Small intestine (tissue), 7 donors: Measurements from ENCODE around the gene PDGFD. TPM values are rescaled to one million over a fixed set of nuclear protein-coding genes. Genes with fewer than 3 reads are reported as not detected.

Source experiments
- DNase-seq, 2 donors: peaks; one replicate each; pipeline versions ENCODE4 v3.0.0 to v3.0.0-alpha.2; 2013
- FAIRE-seq: peaks from 2 replicates; lab custom pipeline; 2012; peaks lifted over from hg19 to GRCh38; lab: Jason Lieb, UNC
- H3K27ac ChIP-seq, 3 donors: one replicate each; pipeline ENCODE4 v1.5.1; 2013; ENCODE audit warnings: low read length in 2 of 3, mild to moderate bottlenecking in 2 of 3, control low read depth in 1 of 3, inconsistent platforms in 1 of 3, low read depth in 1 of 3, moderate library complexity in 1 of 3
- H3K27me3 ChIP-seq, 3 donors: one replicate each; pipeline ENCODE4 v1.6.1; 2013; ENCODE audit warnings: low read length in 3 of 3, inconsistent platforms in 1 of 3; ENCODE audit not compliant: control insufficient read depth in 3 of 3, insufficient read depth in 3 of 3
- H3K36me3 ChIP-seq, 3 donors: one replicate each; pipeline ENCODE4 v1.6.1; 2013; ENCODE audit warnings: low read length in 3 of 3, inconsistent platforms in 1 of 3, low read depth in 1 of 3, mild to moderate bottlenecking in 1 of 3, moderate library complexity in 1 of 3; ENCODE audit not compliant: control insufficient read depth in 3 of 3, insufficient read depth in 2 of 3
- H3K4me1 ChIP-seq, 3 donors: one replicate each; pipeline ENCODE4 v1.6.1; 2013; ENCODE audit warnings: low read length in 2 of 3, inconsistent platforms in 1 of 3, low read depth in 1 of 3, mild to moderate bottlenecking in 1 of 3, moderate library complexity in 1 of 3; ENCODE audit not compliant: control insufficient read depth in 3 of 3, insufficient read depth in 2 of 3
- H3K4me3 ChIP-seq, 3 donors: one replicate each; pipeline ENCODE4 v1.5.1; 2013; ENCODE audit warnings: low read length in 3 of 3, control low read depth in 1 of 3, inconsistent platforms in 1 of 3, low read depth in 1 of 3, mild to moderate bottlenecking in 1 of 3, moderate library complexity in 1 of 3
- H3K9me3 ChIP-seq, 2 donors: one replicate each; pipeline ENCODE4 v1.6.1; 2013; ENCODE audit warnings: low read depth in 1 of 2, low read length in 1 of 2; ENCODE audit not compliant: control insufficient read depth in 2 of 2, insufficient read depth in 1 of 2
- WGBS, 3 donors: extraction: QIAGEN DNeasy Blood & Tissue Kit; methylation state at CpG; one replicate each; pipeline ENCODE4 v1.1.7; 2013; 5-methylcytosine and 5-hydroxymethylcytosine counted together
- polyA plus RNA-seq, 4 donors: library from polyadenylated mRNA; stranded (reverse) in 3 of 4; unstranded in 1 of 4; fragments of 200-250 nt in 3 of 4; fragments of 120-200 nt in 1 of 4; gene quantifications; one replicate each; pipeline versions ENCODE4 v1.2.1 to v1.2.3, GENCODE V29; 2013
- donor health status: healthy with polysubstance abuse.
- donor health status: control.
- donor health status: control.
- donor health status: Bipolar disorder and iron deficiency.
- donor health status: healthy.

PDGFD gene
- polyA plus RNA-seq, 4 donors = 0.81 to 20.0 (median 3.5) TPM; not detected in 1

DNA sequence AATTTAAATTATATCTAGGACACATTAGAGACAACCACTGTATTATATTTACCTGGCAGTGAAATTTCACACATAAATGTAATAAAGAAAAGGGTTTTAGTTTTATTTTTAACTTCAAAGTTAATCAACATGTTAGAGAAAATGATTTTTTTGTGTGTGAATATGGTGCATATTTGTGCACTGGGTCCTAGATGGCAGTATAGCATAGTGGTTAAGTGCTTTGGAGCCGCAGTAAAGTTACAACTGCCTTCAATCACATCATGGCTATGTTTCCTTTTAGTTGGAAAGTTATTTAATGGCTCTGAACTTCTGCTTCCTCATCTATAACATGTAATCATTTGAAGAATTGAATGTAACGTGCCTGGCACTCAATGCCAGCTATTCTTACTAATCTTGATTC is 236.4 kb downstream of the PDGFD start:
- FAIRE-seq = no peak

DNA sequence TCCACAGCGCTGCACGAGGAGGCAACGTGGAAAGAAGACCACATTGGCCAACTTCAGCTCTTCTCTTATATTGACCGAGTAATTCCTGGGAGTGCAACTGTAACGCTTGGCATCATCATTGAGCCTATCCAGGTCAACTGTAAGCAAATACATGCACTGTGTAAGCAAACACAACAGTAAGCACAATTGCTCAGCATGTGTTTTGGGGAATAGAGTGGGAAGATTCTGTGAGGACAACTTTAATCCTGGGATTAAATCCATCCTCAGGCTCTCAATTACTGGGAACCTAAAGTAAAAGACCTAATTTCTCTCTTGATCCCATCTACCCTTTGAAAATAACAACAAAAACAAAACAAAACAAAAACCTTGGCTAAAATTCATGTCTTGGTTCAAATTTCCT is 237.0 kb downstream of the PDGFD start:
- FAIRE-seq = no peak
- Histone ChIP-seq H3K27me3 (no peaks in the 10 kb centered on the region), H3K36me3 (no peaks in the 10 kb centered on the region), H3K4me3 (no peak overlapping the region), H3K4me1 (peaks cover 0 to 16% (median 0%) of the 10 kb centered on the region in 3 donors), H3K27ac (no peak overlapping the region), H3K9me3 (no peaks in the 10 kb centered on the region)
- DNase-seq = no peak
- 88 to 91% (median 89%) methylated on average over 5 of the region's 5 CpGs for WGBS, 3 donors

More for the DNA sequence above, 236.4 kb downstream of the PDGFD start:
- 42 to 52% (median 44%) methylated on average over 2 of the region's 2 CpGs for whole genome bisulfite sequencing, 3 donors
- Histone ChIP-seq H3K9me3 (no peaks in the 10 kb centered on the region), H3K4me1 (peaks cover 0 to 16% (median 0%) of the 10 kb centered on the region in 3 donors), H3K27ac (no peak overlapping the region), H3K4me3 (no peak overlapping the region), H3K27me3 (no peaks in the 10 kb centered on the region), H3K36me3 (no peaks in the 10 kb centered on the region)
- peak in 1 of 2 donors; percentile 43 for DNase-seq

DNA sequence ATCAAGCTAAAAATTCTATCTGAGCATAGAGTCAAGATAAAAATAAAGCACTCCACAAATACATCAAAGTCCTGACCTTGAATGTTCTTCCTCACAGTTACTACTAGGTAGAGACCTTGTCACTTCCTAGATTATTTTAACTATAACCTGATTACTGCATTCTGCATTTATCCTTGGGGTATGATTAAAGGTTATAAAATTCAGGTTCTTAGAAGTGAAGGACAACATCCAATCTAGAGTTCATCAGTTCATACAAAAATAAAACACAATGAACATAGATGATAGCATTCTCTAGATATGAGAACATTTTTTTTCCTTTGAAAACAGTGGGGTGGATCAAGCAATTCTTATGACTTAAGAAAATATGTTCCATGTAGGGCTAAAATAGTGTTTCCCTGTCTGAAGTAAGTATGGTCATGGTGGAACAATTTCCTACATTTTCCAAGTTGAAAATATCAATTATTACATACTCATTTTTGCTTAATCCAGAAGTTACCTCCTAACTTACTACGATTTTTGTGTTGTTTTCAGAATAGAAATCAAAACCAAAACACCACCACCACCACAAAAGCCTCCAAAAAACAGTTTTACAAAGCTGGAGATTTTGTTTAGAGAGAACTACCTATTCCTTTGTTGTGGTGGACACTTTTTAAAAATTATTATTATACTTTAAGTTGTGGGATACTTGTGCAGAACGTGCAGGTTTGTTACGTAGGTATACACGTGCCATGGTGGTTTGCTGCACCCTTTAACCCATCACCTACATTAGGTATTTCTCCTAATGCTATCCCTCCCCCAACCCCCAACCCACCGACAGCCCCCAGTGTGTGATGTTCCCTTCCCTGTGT is 239.6 kb downstream of the PDGFD start:
- no peaks in the 10 kb centered on the region for H3K36me3 ChIP-seq
- 76 to 83% (median 78%) methylated on average over 5 of the region's 5 CpGs for WGBS, 3 donors
- FAIRE-seq = no peak
- no peak overlapping the region for H3K27ac ChIP-seq
- no peaks in the 10 kb centered on the region for H3K9me3 ChIP-seq
- peaks cover 0 to 9% (median 0%) of the 10 kb centered on the region in 3 donors for H3K4me1 ChIP-seq
- no peaks in the 10 kb centered on the region for H3K27me3 ChIP-seq
- no peak overlapping the region for H3K4me3 ChIP-seq
- no peak for DNase-seq

DNA sequence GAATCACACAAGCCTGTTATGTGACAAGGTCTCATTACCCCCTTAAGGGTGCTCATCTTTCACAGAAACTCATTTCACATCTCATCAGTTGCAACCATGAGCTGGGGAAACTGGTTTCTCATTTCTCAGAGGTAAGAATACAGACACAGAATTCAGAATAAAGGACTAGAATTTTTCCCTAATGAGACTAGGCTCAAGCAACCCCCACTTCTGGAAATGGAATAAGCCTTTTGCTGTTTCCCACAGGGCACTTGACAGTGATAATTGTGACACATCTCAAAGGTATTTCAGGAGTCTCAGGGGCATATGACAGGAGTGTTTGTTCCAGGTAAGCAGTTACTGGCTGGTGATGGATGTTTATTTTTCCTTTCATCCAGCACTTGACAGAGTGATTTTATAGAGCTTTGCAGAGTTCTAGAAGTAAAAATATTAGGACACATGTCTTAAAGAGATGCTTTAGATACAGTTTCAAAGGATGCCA is 240.5 kb downstream of the PDGFD start:
- FAIRE-seq (no peak), DNase-seq (peak in 1 of 2 donors; percentile 16)
- Histone ChIP-seq H3K27me3 (no peaks in the 10 kb centered on the region), H3K4me3 (no peak overlapping the region), H3K4me1 (peaks cover 0 to 2% (median 0%) of the 10 kb centered on the region in 3 donors), H3K27ac (no peak overlapping the region), H3K36me3 (no peaks in the 10 kb centered on the region), H3K9me3 (no peaks in the 10 kb centered on the region)

DNA sequence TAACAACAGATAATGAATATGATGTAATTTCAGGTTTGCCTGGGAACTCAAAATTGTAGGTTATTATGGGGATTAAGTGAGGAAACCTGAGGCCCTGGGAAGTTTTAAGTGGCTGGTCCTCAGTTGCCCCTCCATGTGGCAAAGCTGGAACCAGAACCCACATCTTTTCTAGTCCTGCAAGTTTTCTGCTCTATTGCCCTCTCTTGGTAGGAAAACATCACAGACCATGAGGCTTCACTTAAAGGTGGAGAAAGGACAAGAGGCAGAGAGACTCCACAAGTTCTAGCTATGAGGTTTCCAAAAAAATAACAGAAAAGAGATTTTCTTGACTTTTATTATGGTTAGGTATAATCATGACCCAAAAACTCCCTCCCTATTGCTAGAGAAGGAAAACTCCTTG is 243.0 kb downstream of the PDGFD start:
- H3K27me3 ChIP-seq = no peaks in the 10 kb centered on the region
- no peak for FAIRE-seq
- H3K27ac ChIP-seq = no peak overlapping the region
- H3K4me1 ChIP-seq = no peaks in the 10 kb centered on the region
- no peaks in the 10 kb centered on the region for H3K36me3 ChIP-seq
- DNase-seq = no peak
- no peaks in the 10 kb centered on the region for H3K9me3 ChIP-seq
- no peak overlapping the region for H3K4me3 ChIP-seq

DNA sequence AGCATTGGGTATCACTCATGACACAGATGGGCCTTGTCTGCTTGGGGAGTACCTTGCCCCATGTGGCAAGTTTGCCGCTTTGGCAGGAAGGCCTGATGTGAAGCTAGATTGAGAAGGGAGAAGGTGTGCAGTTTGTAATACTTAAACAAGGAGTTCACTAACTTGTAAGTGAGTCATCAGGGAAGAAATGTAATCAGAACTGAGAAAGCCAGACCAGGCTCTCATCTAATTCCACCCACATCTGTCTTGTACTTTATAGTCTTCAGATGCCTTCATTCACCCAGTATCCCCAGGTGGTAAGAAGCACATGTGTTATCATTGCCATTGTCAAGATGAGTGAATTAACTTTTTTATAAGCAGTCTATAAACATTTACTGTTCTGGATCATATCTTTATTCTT is 243.5 kb downstream of the PDGFD start:
- H3K36me3 ChIP-seq = no peaks in the 10 kb centered on the region
- no peaks in the 10 kb centered on the region for H3K4me1 ChIP-seq
- no peak overlapping the region for H3K4me3 ChIP-seq
- FAIRE-seq (no peak), DNase-seq (no peak)
- no peaks in the 10 kb centered on the region for H3K9me3 ChIP-seq
- no peaks in the 10 kb centered on the region for H3K27me3 ChIP-seq
- no peak overlapping the region for H3K27ac ChIP-seq
- WGBS, 3 donors = 94 to 100% (median 95%) methylated on average over 1 of the region's 1 CpG

DNA sequence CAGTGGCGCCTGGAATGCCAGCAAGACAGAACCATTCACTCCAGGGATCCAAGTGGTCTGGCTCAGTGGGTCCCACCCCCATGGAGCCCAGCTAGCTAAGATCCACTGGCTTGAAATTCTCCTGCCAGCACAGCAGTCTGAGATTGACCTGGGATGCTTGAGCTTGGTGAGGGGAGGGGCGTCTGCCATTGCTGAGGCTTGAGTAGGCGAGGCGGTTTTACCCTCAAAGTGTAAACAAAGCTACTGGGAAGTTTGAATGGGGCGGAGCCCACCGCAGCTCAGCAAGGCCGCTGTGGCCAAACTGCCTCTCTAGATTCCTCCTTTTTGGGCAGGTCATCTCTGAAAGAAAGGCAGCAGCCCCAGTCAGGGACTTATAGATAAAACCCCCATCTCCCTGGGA is 253.2 kb downstream of the PDGFD start:
- Histone ChIP-seq H3K27ac (no peak overlapping the region), H3K4me1 (no peaks in the 10 kb centered on the region), H3K36me3 (no peaks in the 10 kb centered on the region), H3K9me3 (peaks cover 0 to 4% of the 10 kb centered on the region in 2 donors), H3K27me3 (no peaks in the 10 kb centered on the region), H3K4me3 (no peak overlapping the region)
- no peak for DNase-seq
- WGBS, 3 donors = 75 to 81% (median 78%) methylated on average over 7 of the region's 7 CpGs
- FAIRE-seq = no peak

DNA sequence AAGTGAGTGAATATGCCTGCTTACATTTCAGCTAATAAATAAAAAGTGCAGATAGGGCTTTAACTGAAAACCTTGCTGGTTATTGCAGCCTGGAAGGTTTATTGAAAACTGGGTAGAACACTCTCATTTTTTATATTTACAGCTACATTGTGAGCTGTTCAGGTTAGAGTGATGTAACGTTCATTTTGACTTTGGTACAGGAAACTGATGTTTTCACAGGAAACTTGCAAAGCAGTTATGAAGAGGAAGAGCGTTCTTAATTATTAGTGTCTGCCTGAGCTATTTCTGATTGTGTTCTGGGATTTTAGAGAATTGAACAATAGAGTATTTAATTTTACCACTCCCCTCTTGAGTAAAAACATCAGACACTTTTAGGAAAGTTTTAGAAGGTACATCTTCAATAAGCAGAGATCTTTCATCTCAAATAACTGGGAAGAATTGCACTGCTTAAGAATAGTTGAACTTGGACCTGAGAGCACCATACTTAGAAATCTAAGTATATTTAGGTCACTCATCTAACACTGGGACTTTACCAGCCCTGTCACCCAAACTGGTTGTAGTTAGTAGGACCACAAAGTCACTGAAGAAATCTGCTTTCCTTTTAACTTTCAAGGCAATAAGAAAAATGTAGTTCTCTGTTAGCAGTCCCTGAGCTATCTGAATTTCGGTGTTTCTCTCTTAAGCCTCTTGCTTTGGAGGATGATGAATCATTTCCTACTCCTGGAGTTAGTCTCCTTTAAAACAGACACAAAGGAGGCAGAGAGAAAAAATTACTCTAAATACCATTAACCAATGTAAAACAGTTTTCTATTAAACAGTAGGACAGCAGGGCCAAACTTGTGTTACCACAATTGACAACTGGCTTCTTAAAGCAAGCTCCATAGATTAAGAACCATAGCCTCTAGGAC is 256.1 kb downstream of the PDGFD start:
- no peak overlapping the region for H3K4me3 ChIP-seq
- H3K4me1 ChIP-seq = no peaks in the 10 kb centered on the region
- DNase-seq (no peak), FAIRE-seq (no peak)
- H3K27ac ChIP-seq = no peak overlapping the region
- H3K27me3 ChIP-seq = no peaks in the 10 kb centered on the region
- WGBS, 3 donors = 49 to 75% (median 65%) methylated on average over 3 of the region's 3 CpGs
- H3K9me3 ChIP-seq = no peaks in the 10 kb centered on the region
- no peaks in the 10 kb centered on the region for H3K36me3 ChIP-seq
